Stimulated activated CD4-positive, alpha-beta T cell treated with anti-CD3 and anti-CD28 coated beads, Interleukin-12 subunit alpha, Interleukin-12 subunit beta, amount 100 ng/mL, for 4 hours (primary cell): Measurements from ENCODE around the gene IRX6.

Experiments used
- DNase-seq: peaks from one replicate; pipeline ENCODE4 v3.0.0-alpha.2; 2020

Gene IRX6

GRCh38 chr16:55324285-55325079 lies 479 bp downstream of the IRX6 start:
- no peak for DNase-seq

- no peak for DNase-seq
Measured at GRCh38 chr16:55325080-55325447, 1.1 kb downstream of the IRX6 start.

- no peak for DNase-seq
Measured at GRCh38 chr16:55325458-55326109, 1.6 kb downstream of the IRX6 start.

- DNase-seq, result no peak
Measured at GRCh38 chr16:55326261-55327092, 2.5 kb downstream of the IRX6 start.

- no peak for DNase-seq
Measured at GRCh38 chr16:55328611-55329569, 4.9 kb downstream of the IRX6 start.

- DNase-seq, result no peak
Measured at GRCh38 chr16:55329791-55330428, 5.9 kb downstream of the IRX6 start.

- no peak for DNase-seq
Measured at GRCh38 chr16:55330781-55331647, 7.0 kb downstream of the IRX6 start.

GRCh38 chr16:55331648-55332185 lies 7.7 kb downstream of the IRX6 start:
- DNase-seq, result no peak

- no peak for DNase-seq
Measured at GRCh38 chr16:55333684-55334083, 9.7 kb downstream of the IRX6 start.

- no peak for DNase-seq
Measured at GRCh38 chr16:55338646-55339045, 14.6 kb downstream of the IRX6 start.

- DNase-seq, result no peak
Measured at GRCh38 chr16:55340445-55340844, 16.4 kb downstream of the IRX6 start.

GRCh38 chr16:55341681-55342080 lies 17.7 kb downstream of the IRX6 start:
- DNase-seq, result no peak

- no peak for DNase-seq
Measured at GRCh38 chr16:55346475-55346874, 22.5 kb downstream of the IRX6 start.

- DNase-seq, result no peak
Measured at GRCh38 chr16:55349867-55350266, 25.9 kb downstream of the IRX6 start.

- DNase-seq, result no peak
Measured at GRCh38 chr16:55350984-55351383, 27.0 kb downstream of the IRX6 start.

GRCh38 chr16:55351936-55352335 lies 27.9 kb downstream of the IRX6 start:
- DNase-seq, result no peak

GRCh38 chr16:55357241-55357640 lies 33.2 kb downstream of the IRX6 start:
- DNase-seq, result no peak

GRCh38 chr16:55359946-55360345 lies 35.9 kb downstream of the IRX6 start:
- DNase-seq, result no peak

GRCh38 chr16:55364811-55365210 lies 40.8 kb downstream of the IRX6 start:
- no peak for DNase-seq

GRCh38 chr16:55367301-55367811 lies 43.4 kb downstream of the IRX6 start:
- DNase-seq, result no peak
